A549 (cell line): ENCODE measurements around the gene KIFC3. TPM values are rescaled to one million over a fixed set of nuclear protein-coding genes. Genes with fewer than 3 reads are reported as not detected.
A peak's percentile ranks its signal among the peaks of the same experiment; 100 is the strongest.

ENCODE experiments used
- ATAC-seq, 2 experiments: fragments of 200-7000 bp in 1 of 2; fragments of >200 bp in 1 of 2; cut with Nextera tagmentation in 1 of 2; cut with Tn5 transposase in 1 of 2; 3 replicates each; pipeline versions ENCODE4 v1.8.0 to v1.9.1; 2018 to 2020; ENCODE audit warnings: mild to moderate bottlenecking in 1 of 2, moderate library complexity in 1 of 2
- CTCF ChIA-PET: fragments of 300-600 bp; sonication (Branson Sonifier 250); formaldehyde crosslinking; extraction: SDS; loops from one replicate; lab custom pipeline; 2021; ENCODE audit warnings: antibody characterized with exemption, inconsistent platforms; lab: Yijun Ruan, JAX
- POLR2A ChIA-PET: fragments of 350-600 bp; formaldehyde crosslinking; extraction: SDS; loops from one replicate; lab custom pipeline; 2021; ENCODE audit warnings: antibody characterized with exemption, inconsistent platforms; lab: Yijun Ruan, JAX
- DNase-seq, 2 experiments: peaks; one replicate each; pipeline versions ENCODE4 v3.0.0 to v3.0.0-alpha.2; 2011 to 2016; ENCODE audit warnings: low read depth in 1 of 2, low spot score in 1 of 2
- FAIRE-seq: peaks from 2 replicates; lab custom pipeline; 2011; peaks lifted over from hg19 to GRCh38; lab: Jason Lieb, UNC
- H3K27ac ChIP-seq, 2 experiments: fragments of >200 bp; sonication (Bioruptor Twin); formaldehyde crosslinking; 3 replicates each; pipeline ENCODE4 v1.5.1; 2016 to 2017
- H3K4me1 ChIP-seq: fragments of >200 bp; sonication (Bioruptor Twin); formaldehyde crosslinking; 3 replicates; pipeline ENCODE4 v1.6.1; 2016
- H3K4me2 ChIP-seq: fragments of >200 bp; sonication (Bioruptor Twin); formaldehyde crosslinking; 3 replicates; pipeline ENCODE4 v1.6.1; 2016
- H3K4me3 ChIP-seq: fragments of >200 bp; sonication (Bioruptor Twin); formaldehyde crosslinking; 3 replicates; pipeline ENCODE4 v1.5.1; 2016
- H3K9me3 ChIP-seq: fragments of >200 bp; sonication (Bioruptor Twin); formaldehyde crosslinking; 3 replicates; pipeline ENCODE4 v1.6.1; 2016
- HOXB13 ChIP-seq: fragments of 250-450 bp; sonication (Bioruptor Pico); IDR thresholded peaks from 2 replicates; pipeline ENCODE4 v1.5.0; 2020; ENCODE audit warnings: low read depth, mild to moderate bottlenecking, moderate library complexity
- JUN ChIP-seq, 2 experiments: fragments of >200 bp; sonication (Bioruptor Twin); formaldehyde crosslinking; IDR thresholded peaks; 2 replicates in 1 of 2; 3 replicates in 1 of 2; pipeline ENCODE4 v1.6.1; 2016 to 2017
- MAFK ChIP-seq: fragments of 450-650 bp; IDR thresholded peaks from 2 replicates; pipeline ENCODE4 v1.6.1; 2014; ENCODE audit not compliant: partially characterized antibody
- MYC ChIP-seq: IDR thresholded peaks from 2 replicates; pipeline ENCODE4 v1.6.1; 2012; ENCODE audit warnings: mild to moderate bottlenecking, inconsistent platforms, low read length, improper control_type of control experiment, borderline replicate concordance
- PHF8 ChIP-seq: fragments of 200-600 bp; sonication (generic); IDR thresholded peaks from 2 replicates; pipeline ENCODE4 v1.6.1; 2016; ENCODE audit warnings: low read depth, mild to moderate bottlenecking, antibody characterized with exemption, moderate library complexity, borderline replicate concordance
- POLR2AphosphoS2 ChIP-seq: conservative IDR thresholded peaks from 2 replicates; pipeline ENCODE4 v1.6.1; 2012; ENCODE audit warnings: low read length, improper control_type of control experiment, inconsistent platforms
- TFCP2L1 ChIP-seq: fragments of 250-450 bp; sonication (Bioruptor Pico); IDR thresholded peaks from 2 replicates; pipeline ENCODE4 v1.5.0; 2021; ENCODE audit warnings: mild to moderate bottlenecking
- WGBS: methylation state at CpG from one replicate; pipeline ENCODE4 v1.1.6; 2017; ENCODE audit errors: missing lambda C conversion rate; 5-methylcytosine and 5-hydroxymethylcytosine counted together
- polyA plus RNA-seq, 4 experiments: library from polyadenylated mRNA; depleted of rRNA in 3 of 4; stranded (reverse); fragments of >200 nt; fragmentation: RNase III in 1 of 4; extraction: RNeasy Plus Mini Kit Qiagen cat#74134 plus additional on column Dnase treatment in 1 of 4; gene quantifications; 2 replicates in 3 of 4; 3 replicates in 1 of 4; pipeline ENCODE4 v1.2.3, GENCODE V29; 2011 to 2017
- TF ChIP-seq, protein P1 (sequence below): fragments of >200 bp; sonication (Bioruptor Twin); formaldehyde crosslinking; IDR thresholded peaks from 3 replicates; pipeline ENCODE4 v1.5.1; 2016
- TF ChIP-seq, protein P2 (sequence below): fragments of 150-350 bp; IDR thresholded peaks from 2 replicates; pipeline ENCODE4 v1.6.1; 2014; ENCODE audit warnings: low read depth, mild to moderate bottlenecking, low read length
- TF ChIP-seq, protein P3 (sequence below): IDR thresholded peaks from 2 replicates; pipeline ENCODE4 v1.6.1; 2012
- TF ChIP-seq, protein P4 (sequence below): IDR thresholded peaks from 2 replicates; pipeline ENCODE4 v1.6.1; 2012
- TF ChIP-seq, protein P5 (sequence below): fragments of >200 bp; sonication (Bioruptor Twin); formaldehyde crosslinking; IDR thresholded peaks from 3 replicates; pipeline ENCODE4 v1.6.1; 2016

KIFC3 gene
- polyA plus RNA-seq, 2 of the 4 experiments (the other 2 are of a cell fraction), result 128 to 178 TPM

DNA sequence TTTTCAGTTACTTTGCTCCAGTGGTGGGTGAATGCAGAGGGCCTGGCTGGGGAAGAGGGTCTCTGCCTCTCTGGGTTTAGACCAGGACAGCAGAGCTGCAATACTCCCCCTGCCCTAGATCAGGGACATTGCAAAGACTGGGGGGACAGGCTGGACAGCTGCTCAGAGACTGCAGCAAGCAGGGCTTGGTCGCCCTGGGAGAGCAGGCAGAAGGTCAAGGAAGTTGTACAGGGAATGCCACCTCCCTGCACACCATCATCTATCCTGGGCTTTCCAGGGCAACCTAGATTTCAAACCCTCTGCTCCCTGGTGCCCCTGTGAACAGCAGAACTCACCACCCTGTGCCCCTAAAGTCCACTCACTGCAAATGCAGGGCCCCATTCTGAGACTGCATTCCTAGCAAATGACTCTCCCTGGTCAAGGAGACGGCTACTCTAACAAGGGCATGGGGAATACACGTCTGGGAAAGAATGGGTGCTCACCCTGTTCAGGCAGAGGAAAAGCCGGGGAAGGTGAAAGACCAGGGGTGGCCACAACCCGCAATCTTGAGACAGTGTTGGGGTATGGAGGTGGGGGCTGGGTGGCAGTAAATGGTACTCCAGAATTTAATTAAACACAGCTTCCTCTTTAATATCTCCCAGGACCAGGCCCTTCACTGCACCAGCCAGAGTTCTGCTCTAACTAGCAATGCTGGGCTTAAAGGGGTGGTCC is 1.0 kb downstream of the KIFC3 start (continued):
- TF ChIP-seq HOXB13 (CRISPR knock-in tag) (no peak), MYC (no peak), MAFK (no peak), PHF8 (no peak), TFCP2L1 (CRISPR knock-in tag) (no peak)
- TF ChIP-seq, protein P1, sequence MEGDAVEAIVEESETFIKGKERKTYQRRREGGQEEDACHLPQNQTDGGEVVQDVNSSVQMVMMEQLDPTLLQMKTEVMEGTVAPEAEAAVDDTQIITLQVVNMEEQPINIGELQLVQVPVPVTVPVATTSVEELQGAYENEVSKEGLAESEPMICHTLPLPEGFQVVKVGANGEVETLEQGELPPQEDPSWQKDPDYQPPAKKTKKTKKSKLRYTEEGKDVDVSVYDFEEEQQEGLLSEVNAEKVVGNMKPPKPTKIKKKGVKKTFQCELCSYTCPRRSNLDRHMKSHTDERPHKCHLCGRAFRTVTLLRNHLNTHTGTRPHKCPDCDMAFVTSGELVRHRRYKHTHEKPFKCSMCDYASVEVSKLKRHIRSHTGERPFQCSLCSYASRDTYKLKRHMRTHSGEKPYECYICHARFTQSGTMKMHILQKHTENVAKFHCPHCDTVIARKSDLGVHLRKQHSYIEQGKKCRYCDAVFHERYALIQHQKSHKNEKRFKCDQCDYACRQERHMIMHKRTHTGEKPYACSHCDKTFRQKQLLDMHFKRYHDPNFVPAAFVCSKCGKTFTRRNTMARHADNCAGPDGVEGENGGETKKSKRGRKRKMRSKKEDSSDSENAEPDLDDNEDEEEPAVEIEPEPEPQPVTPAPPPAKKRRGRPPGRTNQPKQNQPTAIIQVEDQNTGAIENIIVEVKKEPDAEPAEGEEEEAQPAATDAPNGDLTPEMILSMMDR, result no peak
- TF ChIP-seq, protein P2, sequence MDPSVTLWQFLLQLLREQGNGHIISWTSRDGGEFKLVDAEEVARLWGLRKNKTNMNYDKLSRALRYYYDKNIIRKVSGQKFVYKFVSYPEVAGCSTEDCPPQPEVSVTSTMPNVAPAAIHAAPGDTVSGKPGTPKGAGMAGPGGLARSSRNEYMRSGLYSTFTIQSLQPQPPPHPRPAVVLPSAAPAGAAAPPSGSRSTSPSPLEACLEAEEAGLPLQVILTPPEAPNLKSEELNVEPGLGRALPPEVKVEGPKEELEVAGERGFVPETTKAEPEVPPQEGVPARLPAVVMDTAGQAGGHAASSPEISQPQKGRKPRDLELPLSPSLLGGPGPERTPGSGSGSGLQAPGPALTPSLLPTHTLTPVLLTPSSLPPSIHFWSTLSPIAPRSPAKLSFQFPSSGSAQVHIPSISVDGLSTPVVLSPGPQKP, result no peak
- TF ChIP-seq, protein P3, sequence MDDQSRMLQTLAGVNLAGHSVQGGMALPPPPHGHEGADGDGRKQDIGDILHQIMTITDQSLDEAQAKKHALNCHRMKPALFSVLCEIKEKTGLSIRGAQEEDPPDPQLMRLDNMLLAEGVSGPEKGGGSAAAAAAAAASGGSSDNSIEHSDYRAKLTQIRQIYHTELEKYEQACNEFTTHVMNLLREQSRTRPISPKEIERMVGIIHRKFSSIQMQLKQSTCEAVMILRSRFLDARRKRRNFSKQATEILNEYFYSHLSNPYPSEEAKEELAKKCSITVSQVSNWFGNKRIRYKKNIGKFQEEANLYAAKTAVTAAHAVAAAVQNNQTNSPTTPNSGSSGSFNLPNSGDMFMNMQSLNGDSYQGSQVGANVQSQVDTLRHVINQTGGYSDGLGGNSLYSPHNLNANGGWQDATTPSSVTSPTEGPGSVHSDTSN, result peak; percentile 14; the same call in 1 of the 2 replicates

DNA sequence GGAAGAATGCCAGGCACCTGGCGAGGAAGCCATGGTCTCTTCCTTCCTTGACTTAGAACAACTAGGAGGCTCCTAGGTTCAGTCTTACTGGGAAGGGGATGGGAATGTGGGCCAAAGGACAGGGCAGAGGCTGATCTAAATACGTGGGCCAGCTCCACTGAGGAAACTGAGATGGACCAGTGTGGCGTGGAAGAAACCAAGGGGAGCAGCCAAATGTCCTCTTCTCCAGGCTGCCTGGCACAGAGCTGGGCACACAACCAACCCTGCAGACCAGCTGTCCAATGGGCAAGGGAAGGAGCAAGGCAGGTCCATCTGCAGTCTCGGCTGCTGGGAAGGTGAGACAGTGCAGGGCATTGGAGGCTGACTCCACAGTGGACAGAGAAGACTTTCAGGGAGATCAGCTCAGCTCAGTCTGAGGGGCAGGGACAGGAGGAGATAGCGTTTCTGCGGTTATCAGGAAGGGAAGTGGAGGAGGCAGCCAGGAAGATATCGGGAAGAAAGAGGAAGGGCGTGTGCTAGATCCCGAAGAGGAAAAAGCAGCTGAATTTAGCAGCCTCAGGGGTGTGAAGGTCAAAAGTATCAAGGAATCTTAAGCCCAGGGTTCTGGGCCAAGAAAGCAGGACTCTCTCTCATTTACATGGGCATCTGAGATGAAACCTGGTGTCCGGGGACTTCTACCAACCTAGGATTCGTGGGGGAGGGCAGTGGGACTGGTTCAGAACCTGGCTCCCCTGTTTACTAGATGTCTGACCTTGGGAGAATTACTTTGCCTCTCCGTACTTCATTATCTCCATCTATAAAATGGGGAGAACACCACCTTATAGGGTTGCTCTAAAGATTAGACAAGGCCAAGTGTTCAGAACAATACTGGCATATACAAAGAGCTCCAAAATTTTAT is 1.8 kb downstream of the KIFC3 start:
- CTCF ChIA-PET, result interaction anchor here (0.6 to 15.8 kb wide), 18 partner anchors 10 to 224 kb away, joined by 3 to 164 read pairs (median 4); no protein-coding TSS in a partner anchor
- no peaks in the 10 kb centered on the region for H3K9me3 ChIP-seq
- 2% methylated on average over 12 of the region's 12 CpGs for WGBS
- DNase-seq (no peak), FAIRE-seq (no peak)
- no peak for TF ChIP-seq MYC
- TF ChIP-seq, protein P3, result 0 out of 2 replicates have a peak, but pooled peaks have one; percentile 3
- TF ChIP-seq JUN (IDR thresholded peaks at IDR 0.05), result peak; percentile 7 to 20; a peak in 2 of 5 replicates
- TF ChIP-seq, protein P4, sequence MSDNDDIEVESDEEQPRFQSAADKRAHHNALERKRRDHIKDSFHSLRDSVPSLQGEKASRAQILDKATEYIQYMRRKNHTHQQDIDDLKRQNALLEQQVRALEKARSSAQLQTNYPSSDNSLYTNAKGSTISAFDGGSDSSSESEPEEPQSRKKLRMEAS, result peak; percentile 26; the same call in 1 of the 2 replicates
- TF ChIP-seq, protein P5, sequence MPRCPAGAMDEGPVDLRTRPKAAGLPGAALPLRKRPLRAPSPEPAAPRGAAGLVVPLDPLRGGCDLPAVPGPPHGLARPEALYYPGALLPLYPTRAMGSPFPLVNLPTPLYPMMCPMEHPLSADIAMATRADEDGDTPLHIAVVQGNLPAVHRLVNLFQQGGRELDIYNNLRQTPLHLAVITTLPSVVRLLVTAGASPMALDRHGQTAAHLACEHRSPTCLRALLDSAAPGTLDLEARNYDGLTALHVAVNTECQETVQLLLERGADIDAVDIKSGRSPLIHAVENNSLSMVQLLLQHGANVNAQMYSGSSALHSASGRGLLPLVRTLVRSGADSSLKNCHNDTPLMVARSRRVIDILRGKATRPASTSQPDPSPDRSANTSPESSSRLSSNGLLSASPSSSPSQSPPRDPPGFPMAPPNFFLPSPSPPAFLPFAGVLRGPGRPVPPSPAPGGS, result peak; percentile 14; the same call in 1 of the 3 replicates
- 0 out of 2 replicates have a peak, but pooled peaks have one; percentile 23 for TF ChIP-seq POLR2AphosphoS2
- TF ChIP-seq, all 56 proteins: peak for 5
- Histone ChIP-seq H3K27ac (peak overlapping the region; percentile 91 to 100), H3K4me1 (peaks cover 52% of the 10 kb centered on the region), H3K4me3 (peak overlapping the region; percentile 53), H3K4me2 (peak overlapping the region; percentile 100)
- POLR2A ChIA-PET, result interaction anchor here (0.6 to 5.1 kb wide), 9 partner anchors 9 to 202 kb away, joined by 3 to 43 read pairs (median 6); partner anchors contain the start of gene KATNB1
- 0 out of 6 replicates have a peak, but pooled peaks of 1 of the 2 experiments have one; percentile 0 for ATAC-seq
